Tibial nerve (tissue), 4 donors: ENCODE results near the gene CEP104. TPM values are rescaled to one million over a fixed set of nuclear protein-coding genes. Genes with fewer than 3 reads are reported as not detected.

ENCODE experiments used
- DNase-seq, 2 donors: peaks; one replicate each; pipeline ENCODE4 v3.0.0-alpha.2; 2019; ENCODE audit warnings: low spot score in 2 of 2
- H3K27ac ChIP-seq, 4 donors: fragments of 200-600 bp; sonication (generic) in 3 of 4; one replicate each; pipeline ENCODE4 v1.5.1; 2017 to 2019; ENCODE audit warnings: mild to moderate bottlenecking in 1 of 4
- H3K27me3 ChIP-seq, 2 donors: fragments of 200-600 bp; sonication (generic) in 1 of 2; one replicate each; pipeline versions ENCODE4 v1.5.1 to v1.6.0; 2017 to 2019
- H3K36me3 ChIP-seq, 3 donors: fragments of 200-600 bp; sonication (generic); one replicate each; pipeline ENCODE4 v1.5.1; 2018 to 2019
- H3K4me1 ChIP-seq, 4 donors: fragments of 200-600 bp; sonication (generic) in 3 of 4; one replicate each; pipeline ENCODE4 v1.5.1; 2017 to 2019
- H3K4me3 ChIP-seq, 4 donors: fragments of 200-600 bp; sonication (generic) in 3 of 4; one replicate each; pipeline ENCODE4 v1.5.1; 2017 to 2019; ENCODE audit warnings: mild to moderate bottlenecking in 1 of 4, moderate library complexity in 1 of 4
- H3K9me3 ChIP-seq, 4 donors: fragments of 200-600 bp; sonication (generic) in 3 of 4; one replicate each; pipeline ENCODE4 v1.5.1; 2017 to 2019
- CTCF ChIP-seq, 5 experiments: fragments of 200-600 bp in 3 of 5; fragments of 450-650 bp in 2 of 5; sonication (generic) in 3 of 5; IDR thresholded peaks; one replicate each; pipeline ENCODE4 v1.5.1; 2016 to 2019; ENCODE audit warnings: antibody characterized with exemption in 5 of 5, mild to moderate bottlenecking in 3 of 5, moderate library complexity in 2 of 5
- EP300 ChIP-seq, 2 donors: sonication (generic); formaldehyde crosslinking; IDR thresholded peaks; one replicate each; pipeline ENCODE4 v1.6.1; 2017; ENCODE audit warnings: antibody characterized with exemption in 2 of 2, mild to moderate bottlenecking in 1 of 2
- POLR2A ChIP-seq, 2 donors: fragments of 450-650 bp; IDR thresholded peaks; one replicate each; pipeline ENCODE4 v1.6.1; 2017; ENCODE audit warnings: antibody characterized with exemption in 2 of 2, mild to moderate bottlenecking in 2 of 2, moderate library complexity in 2 of 2
- WGBS, 2 donors: methylation state at CpG; one replicate each; pipeline ENCODE4 v1.1.5; 2018; 5-methylcytosine and 5-hydroxymethylcytosine counted together
- total RNA-seq, 4 donors: library from RNA; depleted of rRNA; stranded (reverse); fragments of >200 nt; gene quantifications; one replicate each; pipeline ENCODE4 v1.1.0, GENCODE V29; 2016

CEP104 gene
- total RNA-seq, 4 donors from 2014 or later: 41.5 to 68.6 (median 48.0) TPM

DNA sequence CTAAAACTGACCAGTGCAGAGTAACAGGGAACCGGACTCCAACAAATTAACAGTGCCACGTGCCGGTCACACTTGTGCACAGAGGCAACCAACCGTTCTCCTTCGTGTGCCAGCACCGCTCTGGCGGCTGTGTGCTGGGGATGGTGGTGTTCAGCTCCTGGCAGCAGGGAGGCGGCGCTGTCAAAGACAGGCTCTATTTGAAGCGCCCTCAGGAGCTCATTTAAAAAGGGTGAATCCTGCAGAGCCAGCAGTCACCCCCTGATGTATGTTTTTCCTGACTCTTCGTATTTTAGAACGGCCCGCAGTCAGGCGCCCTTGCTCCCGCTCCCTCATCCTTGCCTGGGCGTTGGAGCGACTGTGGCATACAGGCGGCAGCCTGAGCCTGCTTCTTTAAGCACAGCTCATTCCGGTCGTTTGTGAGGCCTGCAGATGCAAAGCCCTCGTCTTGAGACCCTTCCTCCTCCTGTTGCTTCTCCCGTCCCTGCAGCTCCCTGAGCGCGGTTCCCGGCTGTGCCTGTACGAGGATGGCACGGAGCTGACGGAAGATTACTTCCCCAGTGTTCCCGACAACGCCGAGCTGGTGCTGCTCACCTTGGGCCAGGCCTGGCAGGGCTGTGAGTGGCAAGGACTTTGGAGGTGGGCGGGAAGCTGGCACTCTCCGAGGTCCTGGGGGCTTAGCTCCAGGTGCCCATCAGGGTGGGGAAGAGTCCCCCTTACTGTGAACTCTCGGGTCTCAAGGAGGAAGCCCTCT lies 1.4 kb upstream of the CEP104 start:
- H3K4me1 ChIP-seq: peaks cover 0 to 42% (median 16%) of the 10 kb centered on the region in 4 donors
- WGBS, 2 donors: 59 to 60% methylated on average over 28 to 29 of the region's 34 CpGs
- peaks cover 0 to 24% (median 0%) of the 10 kb centered on the region in 3 donors for H3K36me3 ChIP-seq
- no peak for DNase-seq
- TF ChIP-seq CTCF (IDR thresholded peaks at IDR 0.05) (no peak), EP300 (IDR thresholded peaks at IDR 0.05) (no peak), POLR2A (IDR thresholded peaks at IDR 0.05) (no peak)
- H3K27ac ChIP-seq: peak overlapping the region in 1 of 4 donors; percentile 86
- H3K9me3 ChIP-seq: no peaks in the 10 kb centered on the region
- peak overlapping the region; percentile 62 to 87 (median 71) for H3K4me3 ChIP-seq
- H3K27me3 ChIP-seq: no peaks in the 10 kb centered on the region

- H3K27ac ChIP-seq: peak overlapping the region; percentile 54 to 88 (median 86)
- H3K4me3 ChIP-seq: peak overlapping the region; percentile 62 to 87 (median 71)
- no peaks in the 10 kb centered on the region for H3K9me3 ChIP-seq
- DNase-seq: no peak
- no peaks in the 10 kb centered on the region for H3K27me3 ChIP-seq
- TF ChIP-seq CTCF (IDR thresholded peaks at IDR 0.05) (no peak), POLR2A (IDR thresholded peaks at IDR 0.05) (no peak), EP300 (IDR thresholded peaks at IDR 0.05) (no peak)
- WGBS, 2 donors: 0 to 14% methylated on average over 1 to 21 of the region's 21 CpGs
- peaks cover 0 to 24% (median 0%) of the 10 kb centered on the region in 3 donors for H3K36me3 ChIP-seq
- peaks cover 0 to 37% (median 16%) of the 10 kb centered on the region in 4 donors for H3K4me1 ChIP-seq
Measured at GRCh38 chr1:3857791-3858129, 749 bp upstream of the CEP104 start.

GRCh38 chr1:3852711-3853485 lies 4.1 kb downstream of the CEP104 start:
- no peak for DNase-seq
- Histone ChIP-seq H3K4me3 (no peak overlapping the region), H3K4me1 (peaks cover 0 to 23% (median 9%) of the 10 kb centered on the region in 4 donors), H3K36me3 (peaks cover 0 to 39% (median 6%) of the 10 kb centered on the region in 3 donors), H3K27me3 (no peaks in the 10 kb centered on the region), H3K9me3 (no peaks in the 10 kb centered on the region), H3K27ac (no peak overlapping the region)
- TF ChIP-seq CTCF (IDR thresholded peaks at IDR 0.05) (no peak), EP300 (IDR thresholded peaks at IDR 0.05) (no peak), POLR2A (IDR thresholded peaks at IDR 0.05) (no peak)
- WGBS, 2 donors: 71 to 76% methylated on average over 15 of the region's 15 CpGs

- DNase-seq: no peak
- TF ChIP-seq CTCF (IDR thresholded peaks at IDR 0.05) (no peak), EP300 (IDR thresholded peaks at IDR 0.05) (no peak), POLR2A (IDR thresholded peaks at IDR 0.05) (no peak)
- Histone ChIP-seq H3K4me3 (no peak overlapping the region), H3K4me1 (peaks cover 0 to 19% (median 7%) of the 10 kb centered on the region in 4 donors), H3K27me3 (no peaks in the 10 kb centered on the region), H3K27ac (no peak overlapping the region), H3K9me3 (no peaks in the 10 kb centered on the region), H3K36me3 (peaks cover 0 to 47% (median 10%) of the 10 kb centered on the region in 3 donors)
- WGBS, 2 donors: 78 to 86% methylated on average over 12 of the region's 12 CpGs
Measured at GRCh38 chr1:3852091-3852490, 4.9 kb downstream of the CEP104 start.

- peaks cover 0 to 19% (median 6%) of the 10 kb centered on the region in 4 donors for H3K4me1 ChIP-seq
- no peaks in the 10 kb centered on the region for H3K27me3 ChIP-seq
- no peaks in the 10 kb centered on the region for H3K9me3 ChIP-seq
- TF ChIP-seq EP300 (IDR thresholded peaks at IDR 0.05) (no peak), CTCF (IDR thresholded peaks at IDR 0.05) (no peak), POLR2A (IDR thresholded peaks at IDR 0.05) (no peak)
- H3K27ac ChIP-seq: no peak overlapping the region
- WGBS, 2 donors: 78 to 83% methylated on average over 6 of the region's 6 CpGs
- peaks cover 2 to 55% (median 12%) of the 10 kb centered on the region in 3 donors for H3K36me3 ChIP-seq
- no peak overlapping the region for H3K4me3 ChIP-seq
- DNase-seq: no peak
Measured at GRCh38 chr1:3851292-3851691, 5.7 kb downstream of the CEP104 start.
